Activated CD4-positive, alpha-beta T cell treated with anti-CD3 and anti-CD28 coated beads, Interleukin-10, Interleukin-2, amounts not matched to agents 100 ng/mL and 50 ng/mL, durations not matched to agents 16 hours and 8 hours (primary cell): ENCODE results near the gene ARHGAP29.
"Not testable (repeated sequence)": the region's sequence is repeated elsewhere in the genome, so short reads cannot be mapped to it uniquely, and the experiment has no call there.

ENCODE experiments used
- DNase-seq: peaks from one replicate; pipeline ENCODE4 v3.0.0-alpha.2; 2020

ARHGAP29 gene

GRCh38 chr1:94164121-94164520 is 73.3 kb downstream of the ARHGAP29 start:
- not testable (repeated sequence) for DNase-seq

- not testable (repeated sequence) for DNase-seq
Observed at GRCh38 chr1:94163249-94163648, 74.1 kb downstream of the ARHGAP29 start.

- DNase-seq = no peak
Observed at GRCh38 chr1:94160811-94161210, 76.6 kb downstream of the ARHGAP29 start.

GRCh38 chr1:94156096-94156625 is 81.2 kb downstream of the ARHGAP29 start:
- no peak for DNase-seq

GRCh38 chr1:94154989-94155388 is 82.4 kb downstream of the ARHGAP29 start:
- DNase-seq = no peak

- no peak for DNase-seq
Observed at GRCh38 chr1:94153133-94153532, 84.3 kb downstream of the ARHGAP29 start.

- DNase-seq = not testable (repeated sequence)
Observed at GRCh38 chr1:94149166-94149565, 88.2 kb downstream of the ARHGAP29 start.

GRCh38 chr1:94146273-94146672 is 91.1 kb downstream of the ARHGAP29 start:
- DNase-seq = no peak

GRCh38 chr1:94144836-94145235 is 92.5 kb downstream of the ARHGAP29 start:
- no peak for DNase-seq

GRCh38 chr1:94143809-94144176 is 93.6 kb downstream of the ARHGAP29 start:
- no peak for DNase-seq

- no peak for DNase-seq
Observed at GRCh38 chr1:94143173-94143808, 94.1 kb downstream of the ARHGAP29 start.

- no peak for DNase-seq
Observed at GRCh38 chr1:94142583-94142982, 94.8 kb downstream of the ARHGAP29 start.

- no peak for DNase-seq
Observed at GRCh38 chr1:94142022-94142421, 95.4 kb downstream of the ARHGAP29 start.

GRCh38 chr1:94132111-94132510 is 105.3 kb downstream of the ARHGAP29 start:
- no peak for DNase-seq

GRCh38 chr1:94130851-94131595 is 106.4 kb downstream of the ARHGAP29 start:
- no peak for DNase-seq

GRCh38 chr1:94126651-94127050 is 110.7 kb downstream of the ARHGAP29 start:
- DNase-seq = no peak

GRCh38 chr1:94125551-94126514 is 111.6 kb downstream of the ARHGAP29 start:
- DNase-seq = no peak

GRCh38 chr1:94124538-94124937 is 112.8 kb downstream of the ARHGAP29 start:
- DNase-seq = no peak

- DNase-seq = no peak
Observed at GRCh38 chr1:94122201-94122970, 115.0 kb downstream of the ARHGAP29 start.
